Mesenchymal stem cell (in vitro differentiated cells and primary cell): Measurements from ENCODE around the gene AKT1.

Experiments used
- DNase-seq: peaks from one replicate; pipeline ENCODE4 v3.0.0-alpha.2; 2013
- H2AFZ ChIP-seq: one replicate; pipeline ENCODE4 v1.6.1; 2013; ENCODE audit warnings: low read depth, mild to moderate bottlenecking, control low read depth, inconsistent platforms, low read length, moderate library complexity
- H2AK5ac ChIP-seq: 2 replicates; pipeline ENCODE4 v1.6.1; 2013; ENCODE audit warnings: low read length, moderate library complexity, mild to moderate bottlenecking, inconsistent platforms; ENCODE audit not compliant: severe bottlenecking
- H2BK120ac ChIP-seq: one replicate; pipeline ENCODE4 v1.6.1; 2013; ENCODE audit warnings: low read depth, mild to moderate bottlenecking, inconsistent platforms, low read length, moderate library complexity
- H2BK12ac ChIP-seq, 2 experiments: one replicate each; pipeline ENCODE4 v1.6.1; 2013; ENCODE audit warnings: inconsistent platforms in 2 of 2, low read length in 2 of 2, mild to moderate bottlenecking in 2 of 2, moderate library complexity in 2 of 2, control low read depth in 1 of 2
- H2BK15ac ChIP-seq: one replicate; pipeline ENCODE4 v1.6.1; 2013; ENCODE audit warnings: mild to moderate bottlenecking, low read depth, inconsistent platforms; ENCODE audit not compliant: poor library complexity, severe bottlenecking
- H2BK5ac ChIP-seq: 2 replicates; pipeline ENCODE4 v1.6.1; 2013; ENCODE audit warnings: low read depth, mild to moderate bottlenecking, low read length, control low read depth, inconsistent platforms; ENCODE audit not compliant: poor library complexity, severe bottlenecking
- H3K14ac ChIP-seq, 2 experiments: one replicate each; pipeline ENCODE4 v1.6.1; 2013; ENCODE audit warnings: inconsistent platforms in 2 of 2, low read length in 2 of 2, control low read depth in 1 of 2, mild to moderate bottlenecking in 1 of 2, moderate library complexity in 1 of 2
- H3K18ac ChIP-seq, 2 experiments: one replicate each; pipeline ENCODE4 v1.6.1; 2013; ENCODE audit warnings: inconsistent platforms in 2 of 2, low read length in 2 of 2, control low read depth in 1 of 2, low read depth in 1 of 2, mild to moderate bottlenecking in 1 of 2
- H3K23ac ChIP-seq, 2 experiments: one replicate each; pipeline ENCODE4 v1.6.1; 2013; ENCODE audit warnings: inconsistent platforms in 2 of 2, low read length in 2 of 2, mild to moderate bottlenecking in 2 of 2, moderate library complexity in 2 of 2, control low read depth in 1 of 2
- H3K27ac ChIP-seq: 2 replicates; pipeline ENCODE4 v1.5.1; 2013; ENCODE audit warnings: mild to moderate bottlenecking, moderate library complexity, low read length, control low read depth, inconsistent platforms; ENCODE audit not compliant: poor library complexity, severe bottlenecking
- H3K27me3 ChIP-seq, 2 experiments: 2 replicates each; pipeline versions ENCODE4 v1.6.1 to v1.7.0; 2013; ENCODE audit warnings: low read length in 2 of 2, mild to moderate bottlenecking in 2 of 2, moderate library complexity in 2 of 2, control low read depth in 1 of 2, inconsistent platforms in 1 of 2; ENCODE audit not compliant: control insufficient read depth in 1 of 2, insufficient read depth in 1 of 2
- H3K36me3 ChIP-seq, 2 experiments: 2 replicates each; pipeline versions ENCODE4 v1.6.1 to v1.7.0; 2013; ENCODE audit warnings: low read length in 2 of 2, control low read depth in 1 of 2, inconsistent platforms in 1 of 2, low read depth in 1 of 2, mild to moderate bottlenecking in 1 of 2; ENCODE audit not compliant: insufficient read depth in 2 of 2, control insufficient read depth in 1 of 2
- H3K4ac ChIP-seq, 2 experiments: one replicate each; pipeline ENCODE4 v1.6.1; 2013; ENCODE audit warnings: inconsistent platforms in 2 of 2, low read length in 2 of 2, mild to moderate bottlenecking in 2 of 2, moderate library complexity in 2 of 2, control low read depth in 1 of 2, low read depth in 1 of 2
- H3K4me1 ChIP-seq: 2 replicates; pipeline ENCODE4 v1.6.1; 2013; ENCODE audit warnings: low read depth, low read length, control low read depth; ENCODE audit not compliant: control insufficient read depth, insufficient read depth
- H3K4me2 ChIP-seq: 2 replicates; pipeline ENCODE4 v1.6.1; 2013; ENCODE audit warnings: low read length, mild to moderate bottlenecking, inconsistent platforms; ENCODE audit not compliant: poor library complexity, severe bottlenecking
- H3K4me3 ChIP-seq, 2 experiments: 2 replicates each; pipeline versions ENCODE4 v1.5.1 to v1.7.0; 2013; ENCODE audit warnings: low read length in 2 of 2, mild to moderate bottlenecking in 2 of 2, control low read depth in 1 of 2, low read depth in 1 of 2; ENCODE audit not compliant: insufficient read depth in 1 of 2
- H3K79me1 ChIP-seq: replicated peaks from 2 replicates; pipeline ENCODE4 v1.6.1; 2013; ENCODE audit warnings: mild to moderate bottlenecking, control low read depth, low read length, inconsistent platforms; ENCODE audit not compliant: poor library complexity, severe bottlenecking
- H3K9ac ChIP-seq: 2 replicates; pipeline ENCODE4 v1.7.0; 2013; ENCODE audit warnings: mild to moderate bottlenecking, low read length, moderate library complexity
- H3K9me3 ChIP-seq: 2 replicates; pipeline ENCODE4 v1.7.0; 2013; ENCODE audit warnings: mild to moderate bottlenecking, low read length; ENCODE audit not compliant: control insufficient read depth
- H4K8ac ChIP-seq: one replicate; pipeline ENCODE4 v1.6.1; 2013; ENCODE audit warnings: inconsistent platforms, mild to moderate bottlenecking, low read length, moderate library complexity
- H4K91ac ChIP-seq: one replicate; pipeline ENCODE4 v1.6.1; 2013; ENCODE audit warnings: mild to moderate bottlenecking, low read length, inconsistent platforms
- WGBS: methylation state at CpG from one replicate; pipeline ENCODE4 v1.1.7; 2013; ENCODE audit warnings: mixed read lengths; 5-methylcytosine and 5-hydroxymethylcytosine counted together

Gene AKT1

GRCh38 chr14:104830781-104831180 is 35.2 kb upstream of the AKT1 start:
- Histone ChIP-seq H2BK15ac (no peak overlapping the region), H3K9ac (no peak overlapping the region), H2AK5ac (no peak overlapping the region), H3K27ac (no peak overlapping the region), H2AFZ (no peak overlapping the region), H4K91ac (no peak overlapping the region), H3K23ac (no peak overlapping the region), H3K36me3 (no peaks in the 10 kb centered on the region), H3K79me1 (peaks cover 2% of the 10 kb centered on the region), H2BK120ac (no peak overlapping the region), H3K4me2 (no peak overlapping the region), H3K4me1 (peaks cover 18% of the 10 kb centered on the region), H2BK5ac (no peak overlapping the region), H4K8ac (no peak overlapping the region), H3K18ac (no peak overlapping the region), H3K27me3 (peaks cover 0 to 4% of the 10 kb centered on the region in 2 experiments), H3K14ac (peak overlapping the region in 1 of 2 experiments; percentile 65), H3K4ac (no peak overlapping the region), H3K4me3 (no peak overlapping the region), H3K9me3 (no peaks in the 10 kb centered on the region), H2BK12ac (no peak overlapping the region)
- DNase-seq: no peak
- 79% methylated on average over 9 of the region's 9 CpGs for WGBS

DNA sequence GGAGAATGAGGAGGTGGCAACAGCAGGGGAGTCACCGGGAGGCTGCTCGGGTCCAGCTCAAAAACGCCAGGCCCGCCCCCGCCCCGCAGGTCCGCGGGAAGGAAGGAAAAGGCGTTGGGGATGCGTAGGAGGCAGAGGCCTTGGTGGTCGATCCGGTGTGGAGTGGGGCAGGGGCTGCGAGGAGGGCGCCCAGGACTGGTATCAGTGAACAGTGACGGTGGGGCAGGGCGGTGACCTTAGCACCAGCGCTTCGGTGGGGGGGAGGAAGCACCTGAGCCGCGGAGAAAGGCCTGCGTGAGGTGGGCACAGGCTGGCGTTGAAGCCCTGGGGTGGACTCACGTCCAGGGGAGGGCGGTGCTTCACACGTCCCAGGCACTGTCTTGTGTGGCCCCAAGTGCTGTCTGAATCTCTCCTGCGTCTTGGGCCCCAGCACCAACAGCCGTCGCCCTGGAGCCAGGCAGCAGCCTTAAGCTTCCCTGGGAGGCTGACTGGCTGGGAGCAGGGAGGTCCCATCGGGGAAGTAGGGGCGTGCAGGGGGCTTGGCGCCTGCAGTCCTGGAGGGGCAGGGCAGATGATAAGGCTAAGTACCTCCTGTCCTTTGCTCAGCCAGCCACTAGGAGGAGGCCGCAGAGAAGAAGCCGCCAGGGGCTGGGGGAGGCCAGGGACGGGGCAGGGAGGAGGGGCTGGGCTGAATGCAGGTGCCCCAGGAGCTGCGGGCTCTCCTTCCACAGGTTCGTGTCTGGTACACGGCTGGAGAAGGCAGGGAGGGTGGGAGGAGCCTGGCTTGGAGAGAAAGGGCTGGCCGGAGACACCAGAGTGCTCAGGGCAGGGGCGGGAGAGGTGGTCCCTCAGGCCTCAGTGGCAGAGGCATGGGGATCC is 31.9 kb upstream of the AKT1 start:
- H3K9ac ChIP-seq: peak overlapping the region; percentile 18

GRCh38 chr14:104826861-104827176 is 31.3 kb upstream of the AKT1 start:
- Histone ChIP-seq H3K79me1 (peaks cover 2% of the 10 kb centered on the region), H3K14ac (no peak overlapping the region), H3K4ac (no peak overlapping the region), H3K18ac (peak overlapping the region; percentile 67 to 90), H3K9me3 (peaks cover 4% of the 10 kb centered on the region), H2BK15ac (peak overlapping the region; percentile 61), H2BK12ac (no peak overlapping the region), H4K91ac (peak overlapping the region; percentile 74), H3K36me3 (no peaks in the 10 kb centered on the region), H3K4me2 (peak overlapping the region; percentile 86), H3K4me1 (peaks cover 20% of the 10 kb centered on the region), H3K27me3 (peaks cover 0 to 4% of the 10 kb centered on the region in 2 experiments), H2BK5ac (no peak overlapping the region), H3K23ac (no peak overlapping the region), H2BK120ac (no peak overlapping the region), H3K9ac (no peak overlapping the region), H3K27ac (no peak overlapping the region), H3K4me3 (peak overlapping the region; percentile 50 to 58), H4K8ac (peak overlapping the region; percentile 89), H2AFZ (peak overlapping the region; percentile 80), H2AK5ac (no peak overlapping the region)
- DNase-seq: no peak
- WGBS: 3% methylated on average over 27 of the region's 27 CpGs

More for the DNA sequence above, 31.9 kb upstream of the AKT1 start:
- peaks cover 2% of the 10 kb centered on the region for H3K79me1 ChIP-seq
- peak overlapping the region in 1 of 2 experiments; percentile 54 for H3K23ac ChIP-seq
- H3K9me3 ChIP-seq: peaks cover 4% of the 10 kb centered on the region
- H3K4me2 ChIP-seq: peak overlapping the region; percentile 86
- H2BK120ac ChIP-seq: no peak overlapping the region
- H2AFZ ChIP-seq: peak overlapping the region; percentile 60
- H3K14ac ChIP-seq: peak overlapping the region in 1 of 2 experiments; percentile 89
- H4K8ac ChIP-seq: peak overlapping the region; percentile 89
- peak overlapping the region; percentile 16 for H2AK5ac ChIP-seq
- no peak overlapping the region for H3K27ac ChIP-seq
- no peak overlapping the region for H2BK5ac ChIP-seq
- peak; percentile 77 for DNase-seq
- H2BK12ac ChIP-seq: peak overlapping the region in 1 of 2 experiments; percentile 84
- peak overlapping the region; percentile 74 for H4K91ac ChIP-seq
- H2BK15ac ChIP-seq: peak overlapping the region; percentile 61
- WGBS: 10% methylated on average over 39 of the region's 39 CpGs
- peak overlapping the region; percentile 67 to 90 for H3K18ac ChIP-seq
- H3K27me3 ChIP-seq: peaks cover 0 to 4% of the 10 kb centered on the region in 2 experiments
- no peaks in the 10 kb centered on the region for H3K36me3 ChIP-seq
- peak overlapping the region in 1 of 2 experiments; percentile 74 for H3K4ac ChIP-seq
- peaks cover 20% of the 10 kb centered on the region for H3K4me1 ChIP-seq
- H3K4me3 ChIP-seq: peak overlapping the region; percentile 50 to 58

- Histone ChIP-seq H3K18ac (peak overlapping the region in 1 of 2 experiments; percentile 83), H3K14ac (no peak overlapping the region), H3K27me3 (peaks cover 0 to 4% of the 10 kb centered on the region in 2 experiments), H3K36me3 (no peaks in the 10 kb centered on the region), H4K91ac (peak overlapping the region; percentile 81), H2BK15ac (peak overlapping the region; percentile 65), H3K79me1 (peaks cover 2% of the 10 kb centered on the region), H3K4me3 (peak overlapping the region; percentile 63 to 86), H2BK5ac (no peak overlapping the region), H3K9ac (peak overlapping the region; percentile 78), H2BK120ac (no peak overlapping the region), H3K23ac (no peak overlapping the region), H3K9me3 (peaks cover 4% of the 10 kb centered on the region), H2AFZ (peak overlapping the region; percentile 80), H3K4me2 (peak overlapping the region; percentile 97), H4K8ac (peak overlapping the region; percentile 61), H2AK5ac (no peak overlapping the region), H3K4me1 (peaks cover 21% of the 10 kb centered on the region), H3K27ac (no peak overlapping the region), H2BK12ac (peak overlapping the region in 1 of 2 experiments; percentile 15), H3K4ac (no peak overlapping the region)
- WGBS: 2% methylated on average over 25 of the region's 54 CpGs
- DNase-seq: peak; percentile 80
Measured at GRCh38 chr14:104826189-104826860, 30.8 kb upstream of the AKT1 start.
